Retinal pigment epithelial cell (primary cell): ENCODE measurements around the gene CHD5.
"Not testable (repeated sequence)": the region's sequence is repeated elsewhere in the genome, so short reads cannot be mapped to it uniquely, and the experiment has no call there.

Experiments used
- DNase-seq: peaks from one replicate; pipeline ENCODE4 v3.0.0-alpha.2; 2010; ENCODE audit warnings: low read depth
- H3K4me3 ChIP-seq: 2 replicates; pipeline ENCODE4 v1.5.1; 2011; ENCODE audit warnings: mild to moderate bottlenecking, low read length, control low read depth, moderate library complexity
- TF ChIP-seq, protein P1 (sequence below): conservative IDR thresholded peaks from 2 replicates; pipeline ENCODE4 v1.5.1; 2011; ENCODE audit warnings: low read depth, low read length, control low read depth, inconsistent platforms

Gene CHD5

DNA sequence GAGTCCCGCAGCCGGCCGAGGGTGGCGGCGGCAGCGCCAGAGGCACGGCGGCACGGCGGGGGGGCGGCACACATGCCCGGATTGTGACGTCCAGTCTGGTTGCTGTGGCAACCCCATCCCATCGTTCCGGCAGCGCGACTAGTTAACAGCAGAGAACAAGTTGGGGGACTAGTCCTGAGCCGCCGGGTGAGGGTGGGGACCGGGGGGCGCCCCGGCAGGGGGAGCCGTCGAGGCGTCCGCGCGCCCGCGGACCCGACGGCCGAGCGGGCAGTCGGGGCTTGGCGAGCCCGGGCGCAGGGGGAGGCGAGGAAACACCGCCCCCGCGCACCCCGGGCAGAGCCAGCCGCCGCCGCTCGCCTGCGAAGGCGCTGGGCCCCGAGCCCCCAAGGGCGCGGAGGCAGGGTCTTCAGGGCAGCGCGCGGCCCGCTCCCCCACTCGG, at the start of gene CHD5:
TSS of gene CHD5 (minus strand) at position 54 of the 439 bp plus-strand sequence. CDS start 298 bp downstream, outside the sequence.
- DNase-seq: no peak
- TF ChIP-seq, protein P1, sequence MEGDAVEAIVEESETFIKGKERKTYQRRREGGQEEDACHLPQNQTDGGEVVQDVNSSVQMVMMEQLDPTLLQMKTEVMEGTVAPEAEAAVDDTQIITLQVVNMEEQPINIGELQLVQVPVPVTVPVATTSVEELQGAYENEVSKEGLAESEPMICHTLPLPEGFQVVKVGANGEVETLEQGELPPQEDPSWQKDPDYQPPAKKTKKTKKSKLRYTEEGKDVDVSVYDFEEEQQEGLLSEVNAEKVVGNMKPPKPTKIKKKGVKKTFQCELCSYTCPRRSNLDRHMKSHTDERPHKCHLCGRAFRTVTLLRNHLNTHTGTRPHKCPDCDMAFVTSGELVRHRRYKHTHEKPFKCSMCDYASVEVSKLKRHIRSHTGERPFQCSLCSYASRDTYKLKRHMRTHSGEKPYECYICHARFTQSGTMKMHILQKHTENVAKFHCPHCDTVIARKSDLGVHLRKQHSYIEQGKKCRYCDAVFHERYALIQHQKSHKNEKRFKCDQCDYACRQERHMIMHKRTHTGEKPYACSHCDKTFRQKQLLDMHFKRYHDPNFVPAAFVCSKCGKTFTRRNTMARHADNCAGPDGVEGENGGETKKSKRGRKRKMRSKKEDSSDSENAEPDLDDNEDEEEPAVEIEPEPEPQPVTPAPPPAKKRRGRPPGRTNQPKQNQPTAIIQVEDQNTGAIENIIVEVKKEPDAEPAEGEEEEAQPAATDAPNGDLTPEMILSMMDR: peak; percentile 19
- H3K4me3 ChIP-seq: peak within 1 kb of the TSS; percentile 6

DNA sequence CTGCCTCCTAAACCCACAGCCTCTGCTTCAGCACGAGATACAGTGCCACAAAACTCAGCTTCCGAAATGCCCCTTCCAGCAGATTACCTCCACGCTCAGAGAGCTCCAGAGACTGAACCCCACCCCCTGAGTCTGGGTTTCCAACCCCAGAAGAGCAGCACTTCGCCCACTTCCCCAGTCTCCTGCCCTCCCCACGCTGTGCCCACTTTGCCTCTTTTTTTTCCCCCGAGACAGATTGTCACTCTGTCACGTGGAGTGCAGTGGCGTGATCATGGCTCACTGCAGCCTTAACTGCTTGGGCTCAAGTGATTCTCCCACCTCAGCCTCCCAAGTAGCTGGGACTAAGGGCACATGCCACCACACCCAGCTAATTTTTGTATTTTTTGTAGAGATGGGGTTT, 45.5 kb upstream of the CHD5 start:
- DNase-seq: no peak
- TF ChIP-seq, protein P1: no peak
- H3K4me3 ChIP-seq: no peak overlapping the region

DNA sequence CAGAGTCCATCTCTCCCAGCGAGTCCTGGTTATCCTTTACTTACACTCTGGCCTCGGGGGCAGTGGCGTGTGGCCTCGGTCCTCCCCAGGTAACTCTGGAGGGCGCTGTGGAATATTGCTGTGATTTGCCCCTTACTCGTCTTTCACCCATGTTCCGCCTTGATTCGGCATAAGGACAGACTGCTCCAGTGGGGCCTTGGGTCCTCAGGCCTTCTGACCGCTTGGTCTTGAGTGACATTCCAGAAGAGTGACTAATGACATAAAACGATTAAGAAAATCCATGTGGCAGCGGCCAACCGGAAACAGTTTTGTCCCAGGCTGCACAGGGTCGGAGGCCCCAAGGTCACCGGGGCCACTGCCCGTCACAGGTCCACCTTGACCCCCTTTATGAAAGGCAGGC, 44.6 kb upstream of the CHD5 start:
- DNase-seq: no peak
- H3K4me3 ChIP-seq: no peak overlapping the region
- TF ChIP-seq, protein P1: no peak

DNA sequence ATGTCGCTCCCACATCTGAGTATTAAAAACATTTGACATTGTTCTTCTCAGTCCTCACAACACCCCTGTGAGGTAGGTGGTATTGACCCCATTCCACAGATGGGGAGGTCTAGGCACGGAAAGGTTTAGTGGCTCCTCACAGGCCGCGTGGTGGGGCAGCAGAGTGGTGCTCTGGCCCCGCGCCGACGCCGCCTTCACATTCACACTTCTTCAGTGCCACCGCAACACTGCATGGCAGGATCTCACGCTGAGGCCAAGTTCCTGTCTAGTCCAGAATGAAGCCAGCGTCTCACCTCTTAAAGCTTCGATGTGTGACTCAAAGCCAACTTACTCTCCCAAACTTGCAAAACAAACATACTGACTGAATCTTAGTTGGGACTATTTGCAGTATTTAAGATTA, 43.5 kb upstream of the CHD5 start:
- no peak for DNase-seq
- H3K4me3 ChIP-seq: no peak overlapping the region
- TF ChIP-seq, protein P1: no peak

DNA sequence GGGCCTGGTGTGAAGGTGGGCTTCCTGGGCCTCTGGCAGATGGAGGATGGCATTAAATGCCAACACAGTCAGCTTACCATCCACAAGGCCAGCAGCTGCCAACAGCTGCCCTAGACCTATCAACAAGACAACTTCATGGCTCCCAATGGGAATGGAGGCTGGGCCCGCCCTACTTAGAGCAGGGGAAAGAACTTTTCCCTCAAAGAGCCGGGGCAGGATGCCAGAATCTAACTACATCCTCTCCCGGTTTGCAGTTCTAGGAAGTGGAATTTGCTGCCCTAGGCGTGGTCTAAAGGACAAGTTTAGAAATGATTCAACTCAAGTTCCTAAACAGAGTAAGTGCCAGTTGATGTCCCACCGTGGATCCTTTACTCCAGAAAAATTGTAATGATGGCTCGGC, 42.5 kb upstream of the CHD5 start:
- H3K4me3 ChIP-seq: no peak overlapping the region
- TF ChIP-seq, protein P1: no peak

DNA sequence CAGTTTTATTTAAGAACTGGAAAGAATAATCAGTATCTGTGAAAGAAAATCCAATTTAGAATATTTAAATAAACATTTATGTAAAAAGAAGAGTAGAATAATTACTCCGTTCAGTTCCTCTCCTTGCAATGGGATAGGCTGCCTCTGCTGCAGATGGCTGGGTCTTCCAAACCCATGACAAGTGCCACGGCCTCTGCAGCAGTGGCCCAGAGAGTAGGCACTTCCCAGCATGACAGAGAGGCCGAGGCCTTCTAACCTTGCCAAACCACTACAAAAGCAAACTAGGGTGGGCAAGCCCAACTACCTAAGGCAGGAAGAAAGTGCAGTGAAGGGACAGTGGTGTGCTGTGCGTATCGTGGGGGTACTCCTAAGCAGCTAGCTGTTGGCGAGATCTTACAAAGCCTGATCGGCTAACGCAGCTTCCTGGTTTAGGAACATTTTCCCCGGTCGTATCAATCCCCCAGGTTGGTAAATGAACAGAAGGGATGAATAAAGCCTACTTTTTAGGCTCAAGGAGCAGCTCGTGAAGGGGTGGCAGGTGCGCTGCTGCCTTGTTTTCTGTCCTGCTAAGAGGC, 41.2 kb upstream of the CHD5 start:
- no peak for DNase-seq
- no peak overlapping the region for H3K4me3 ChIP-seq
- TF ChIP-seq, protein P1: no peak

More for the DNA sequence above, 42.5 kb upstream of the CHD5 start:
- no peak for DNase-seq

DNA sequence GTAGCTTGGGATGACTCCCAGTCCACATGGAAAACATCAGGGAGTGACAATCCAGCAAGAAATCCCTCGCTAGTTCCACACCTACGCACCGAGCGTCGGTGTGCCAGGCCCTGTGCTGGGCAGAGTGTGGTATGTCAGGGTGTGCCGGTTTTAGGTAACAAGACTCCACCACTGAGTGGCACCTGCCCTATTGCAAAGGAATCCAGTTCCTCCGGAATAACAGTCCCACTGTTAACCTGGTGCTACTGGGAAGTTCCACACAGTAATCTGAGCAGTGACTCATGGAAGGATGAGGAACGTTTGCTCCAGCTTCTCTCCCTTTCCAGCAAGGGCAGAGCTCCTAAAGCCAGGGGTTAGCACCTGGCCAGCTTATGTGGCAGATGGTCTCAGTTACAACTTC, 40.1 kb upstream of the CHD5 start:
- H3K4me3 ChIP-seq: no peak overlapping the region
- TF ChIP-seq, protein P1: no peak
- no peak for DNase-seq

DNA sequence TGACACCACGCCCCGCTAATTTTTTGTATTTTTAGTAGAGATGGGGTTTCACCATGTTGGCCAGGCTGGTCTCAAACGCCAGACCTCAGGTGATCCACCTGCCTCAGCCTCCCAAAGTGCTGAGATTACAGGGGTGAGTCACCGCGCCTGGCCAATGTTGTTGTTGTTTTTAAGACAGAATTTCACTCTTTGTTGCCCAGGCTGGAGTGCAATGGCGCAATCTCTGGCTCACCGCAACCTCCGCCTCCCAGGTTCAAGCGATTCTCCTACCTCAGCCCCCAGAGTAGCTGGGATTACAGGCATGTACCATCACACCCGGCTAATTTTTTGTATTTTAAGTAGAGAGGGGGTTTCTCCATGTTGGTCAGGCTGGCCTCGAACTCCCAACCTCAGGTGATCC, 39.5 kb upstream of the CHD5 start:
- not testable (repeated sequence) for H3K4me3 ChIP-seq, DNase-seq
